Sigmoid colon (tissue), 7 donors: ENCODE results near the gene PTBP3. TPM values are rescaled to one million over a fixed set of nuclear protein-coding genes. Genes with fewer than 3 reads are reported as not detected.

ENCODE experiments used
- DNase-seq: peaks from one replicate; pipeline ENCODE4 v3.0.0-alpha.2; 2019
- H3K27ac ChIP-seq, 4 donors: fragments of 200-600 bp; sonication (generic); one replicate each; pipeline ENCODE4 v1.5.1; 2016 to 2019; ENCODE audit warnings: mild to moderate bottlenecking in 1 of 4
- H3K27me3 ChIP-seq, 3 donors: fragments of 200-600 bp; sonication (generic); one replicate each; pipeline ENCODE4 v1.5.1; 2019; ENCODE audit warnings: mild to moderate bottlenecking in 1 of 3
- H3K36me3 ChIP-seq, 4 donors: fragments of 200-600 bp; sonication (generic); one replicate each; pipeline ENCODE4 v1.5.1; 2016 to 2019
- H3K4me1 ChIP-seq, 4 donors: fragments of 200-600 bp; sonication (generic); one replicate each; pipeline ENCODE4 v1.5.1; 2017 to 2019
- H3K4me3 ChIP-seq, 4 donors: fragments of 200-600 bp; sonication (generic); one replicate each; pipeline ENCODE4 v1.5.1; 2017 to 2019; ENCODE audit warnings: mild to moderate bottlenecking in 2 of 4, moderate library complexity in 1 of 4
- H3K9me3 ChIP-seq, 4 donors: fragments of 200-600 bp in 3 of 4; sonication (generic) in 3 of 4; one replicate each; pipeline versions ENCODE4 v1.5.1 to v1.6.1; 2013 to 2019
- EP300 ChIP-seq, 4 donors: sonication (generic); formaldehyde crosslinking; IDR thresholded peaks; one replicate each; pipeline ENCODE4 v1.6.1; 2017; ENCODE audit warnings: antibody characterized with exemption in 4 of 4
- POLR2A ChIP-seq, 2 donors: fragments of 450-650 bp; IDR thresholded peaks; one replicate each; pipeline ENCODE4 v1.6.1; 2016; ENCODE audit warnings: antibody characterized with exemption in 2 of 2, mild to moderate bottlenecking in 2 of 2, moderate library complexity in 2 of 2
- POLR2AphosphoS5 ChIP-seq, 4 donors: sonication (generic); formaldehyde crosslinking; IDR thresholded peaks; one replicate each; pipeline ENCODE4 v1.6.1; 2017; ENCODE audit warnings: antibody characterized with exemption in 4 of 4
- WGBS, 2 donors: extraction: QIAGEN DNeasy Blood & Tissue Kit; methylation state at CpG; one replicate each; pipeline ENCODE4 v1.1.7; 2013; 5-methylcytosine and 5-hydroxymethylcytosine counted together
- intact Hi-C: fragments of 100-400 bp; cut with DNase I; formaldehyde crosslinking; loops from one replicate; pipeline ENCODE4 v1.15.1; 2023
- polyA plus RNA-seq, 3 donors: library from polyadenylated mRNA; stranded (reverse); fragments of 200-250 nt; gene quantifications; one replicate each; pipeline ENCODE4 v1.2.3, GENCODE V29; 2013
- total RNA-seq, 4 donors: library from RNA; depleted of rRNA; stranded (reverse); fragments of >200 nt; gene quantifications; one replicate each; pipeline ENCODE4 v1.1.0, GENCODE V29; 2016
- TF ChIP-seq, protein P1 (sequence below), 4 experiments: fragments of 450-650 bp in 3 of 4; fragments of 200-600 bp in 1 of 4; IDR thresholded peaks; one replicate each; pipeline ENCODE4 v1.5.1; 2016 to 2019; ENCODE audit warnings: antibody characterized with exemption in 4 of 4, mild to moderate bottlenecking in 3 of 4, moderate library complexity in 2 of 4
- donor health status: healthy with polysubstance abuse.
- donor health status: Bipolar disorder and iron deficiency.
- donor health status: healthy.

Gene PTBP3
- total and polyA plus RNA-seq, 7 donors, result 19.4 to 42.5 (median 24.0) TPM

DNA sequence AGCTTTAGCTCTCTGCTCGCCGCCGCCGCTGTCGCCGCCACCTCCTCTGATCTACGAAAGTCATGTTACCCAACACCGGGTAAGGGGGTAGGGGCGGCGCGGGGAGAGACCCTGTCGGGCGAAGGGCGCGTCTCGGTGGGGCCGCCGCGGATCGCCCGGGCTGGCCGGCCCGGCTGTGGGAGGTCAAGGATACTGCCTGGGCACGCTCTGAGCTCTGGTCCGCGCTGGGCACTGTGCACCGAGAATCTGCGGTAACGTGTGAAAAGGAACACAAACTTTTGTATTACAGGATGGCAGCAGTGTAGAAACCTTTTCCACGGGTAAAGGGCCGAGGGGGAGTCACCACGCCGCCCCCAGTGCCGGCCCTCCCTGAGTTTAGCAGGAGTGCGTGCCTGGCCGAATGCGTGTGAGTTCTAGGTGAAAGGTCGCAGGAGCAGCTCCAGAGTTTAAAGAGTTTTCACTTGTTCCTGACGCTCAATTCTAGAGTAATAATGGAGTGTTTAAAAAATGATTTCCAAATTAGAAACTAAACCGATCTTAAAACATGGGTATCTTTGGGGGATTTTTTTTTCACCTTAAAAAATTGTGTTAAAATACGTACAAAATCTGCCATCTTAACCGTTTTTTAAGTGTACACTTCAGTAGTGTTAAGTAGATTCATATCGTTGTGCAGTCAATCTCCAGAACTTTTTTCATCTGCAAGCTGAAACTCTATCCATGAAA lies 46.8 kb upstream of the PTBP3 start, which contains the start of gene HSDL2:
Gene HSDL2, plus strand, starts transcription at position 7 of the 723 bp plus-strand sequence. Its CDS starts 56 bp downstream, at position 63.
- Histone ChIP-seq H3K4me3 (peak within 1 kb of the TSS; percentile 73 to 92 (median 81)), H3K36me3 (no peaks in the 10 kb centered on the region), H3K27ac (peak within 1 kb of the TSS; percentile 91 to 98 (median 98)), H3K27me3 (no peaks in the 10 kb centered on the region), H3K4me1 (peaks cover 0 to 54% (median 41%) of the 10 kb centered on the region in 4 donors), H3K9me3 (no peaks in the 10 kb centered on the region)
- DNase-seq, result peak; percentile 82
- TF ChIP-seq POLR2AphosphoS5 (IDR thresholded peaks at IDR 0.05), result peak in 1 of 4 donors; percentile 88
- peak in 1 of 4 donors; percentile 38 for TF ChIP-seq EP300 (IDR thresholded peaks at IDR 0.05)
- TF ChIP-seq POLR2A (IDR thresholded peaks at IDR 0.05), result peak in 1 of 2 donors; percentile 9
- TF ChIP-seq, protein P1, sequence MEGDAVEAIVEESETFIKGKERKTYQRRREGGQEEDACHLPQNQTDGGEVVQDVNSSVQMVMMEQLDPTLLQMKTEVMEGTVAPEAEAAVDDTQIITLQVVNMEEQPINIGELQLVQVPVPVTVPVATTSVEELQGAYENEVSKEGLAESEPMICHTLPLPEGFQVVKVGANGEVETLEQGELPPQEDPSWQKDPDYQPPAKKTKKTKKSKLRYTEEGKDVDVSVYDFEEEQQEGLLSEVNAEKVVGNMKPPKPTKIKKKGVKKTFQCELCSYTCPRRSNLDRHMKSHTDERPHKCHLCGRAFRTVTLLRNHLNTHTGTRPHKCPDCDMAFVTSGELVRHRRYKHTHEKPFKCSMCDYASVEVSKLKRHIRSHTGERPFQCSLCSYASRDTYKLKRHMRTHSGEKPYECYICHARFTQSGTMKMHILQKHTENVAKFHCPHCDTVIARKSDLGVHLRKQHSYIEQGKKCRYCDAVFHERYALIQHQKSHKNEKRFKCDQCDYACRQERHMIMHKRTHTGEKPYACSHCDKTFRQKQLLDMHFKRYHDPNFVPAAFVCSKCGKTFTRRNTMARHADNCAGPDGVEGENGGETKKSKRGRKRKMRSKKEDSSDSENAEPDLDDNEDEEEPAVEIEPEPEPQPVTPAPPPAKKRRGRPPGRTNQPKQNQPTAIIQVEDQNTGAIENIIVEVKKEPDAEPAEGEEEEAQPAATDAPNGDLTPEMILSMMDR (IDR thresholded peaks at IDR 0.05), result no peak
- WGBS, 2 donors, result 1% methylated on average over 43 of the region's 43 CpGs
- intact Hi-C loops, result loop anchor here (5.0 kb wide), 3 partner anchors 107 to 898 kb away; partner anchors contain the start of genes ECPAS, INIP and KIAA1958

DNA sequence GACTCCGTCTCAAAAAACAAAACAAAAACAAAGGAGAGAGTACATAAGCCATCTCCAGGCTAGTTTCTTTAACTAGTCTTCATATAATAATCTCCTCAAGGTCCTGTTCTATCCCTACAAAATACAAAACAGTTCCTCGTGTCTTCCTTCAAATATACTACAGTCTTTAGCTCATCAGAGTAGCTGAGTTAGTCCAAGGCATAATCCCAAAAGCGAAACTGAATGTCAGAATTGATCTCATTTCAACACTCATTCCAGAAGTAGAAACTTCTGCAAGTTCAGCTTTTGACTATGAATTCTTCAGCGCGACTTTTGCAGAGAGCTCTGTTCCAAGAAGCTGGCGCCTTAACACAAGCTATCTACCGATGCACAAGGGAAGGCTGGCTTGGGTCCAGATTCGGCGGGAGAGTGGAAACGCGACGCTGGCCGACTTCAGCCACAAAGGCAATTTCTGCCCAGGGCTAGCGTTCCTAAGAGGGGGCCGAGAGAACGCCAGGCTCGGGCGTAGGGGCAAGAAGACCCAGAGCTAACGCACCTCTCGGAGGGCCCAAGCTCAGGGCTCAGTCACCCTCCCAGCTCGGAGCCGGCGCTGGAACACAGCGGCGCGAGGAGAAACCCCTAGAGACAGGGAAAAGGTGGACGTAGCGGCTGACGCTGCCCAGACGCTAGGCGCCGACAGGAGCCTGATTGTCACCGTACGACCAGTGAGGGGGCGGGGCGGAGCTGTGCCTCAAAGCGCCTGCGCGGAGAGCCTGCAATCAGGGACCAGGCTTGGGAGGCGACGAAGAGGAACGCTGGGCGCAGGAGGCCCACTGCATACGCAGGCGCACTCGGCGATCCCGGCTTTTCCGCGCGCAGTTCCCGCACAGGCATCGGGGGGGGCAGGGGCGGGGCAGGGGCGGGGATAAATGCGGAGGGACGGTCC lies 46.0 kb upstream of the PTBP3 start:
- Histone ChIP-seq H3K27me3 (no peaks in the 10 kb centered on the region), H3K4me3 (peak overlapping the region; percentile 73 to 92 (median 81)), H3K36me3 (no peaks in the 10 kb centered on the region), H3K9me3 (no peaks in the 10 kb centered on the region), H3K27ac (peak overlapping the region; percentile 91 to 98 (median 98)), H3K4me1 (peaks cover 0 to 49% (median 40%) of the 10 kb centered on the region in 4 donors)
- DNase-seq, result peak; percentile 100
- 0 to 1% methylated on average over 57 of the region's 57 CpGs for WGBS, 2 donors
- intact Hi-C loops, result loop anchor here (1.0 to 5.0 kb wide), 5 partner anchors 46 to 897 kb away; partner anchors contain the start of genes ECPAS, INIP, KIAA1958 and PTBP3
- TF ChIP-seq POLR2AphosphoS5 (IDR thresholded peaks at IDR 0.05) (peak; percentile 90 to 98 (median 96)), EP300 (IDR thresholded peaks at IDR 0.05) (no peak), POLR2A (IDR thresholded peaks at IDR 0.05) (peak; percentile 67 to 84)
- TF ChIP-seq, protein P1 (IDR thresholded peaks at IDR 0.05), result no peak

DNA sequence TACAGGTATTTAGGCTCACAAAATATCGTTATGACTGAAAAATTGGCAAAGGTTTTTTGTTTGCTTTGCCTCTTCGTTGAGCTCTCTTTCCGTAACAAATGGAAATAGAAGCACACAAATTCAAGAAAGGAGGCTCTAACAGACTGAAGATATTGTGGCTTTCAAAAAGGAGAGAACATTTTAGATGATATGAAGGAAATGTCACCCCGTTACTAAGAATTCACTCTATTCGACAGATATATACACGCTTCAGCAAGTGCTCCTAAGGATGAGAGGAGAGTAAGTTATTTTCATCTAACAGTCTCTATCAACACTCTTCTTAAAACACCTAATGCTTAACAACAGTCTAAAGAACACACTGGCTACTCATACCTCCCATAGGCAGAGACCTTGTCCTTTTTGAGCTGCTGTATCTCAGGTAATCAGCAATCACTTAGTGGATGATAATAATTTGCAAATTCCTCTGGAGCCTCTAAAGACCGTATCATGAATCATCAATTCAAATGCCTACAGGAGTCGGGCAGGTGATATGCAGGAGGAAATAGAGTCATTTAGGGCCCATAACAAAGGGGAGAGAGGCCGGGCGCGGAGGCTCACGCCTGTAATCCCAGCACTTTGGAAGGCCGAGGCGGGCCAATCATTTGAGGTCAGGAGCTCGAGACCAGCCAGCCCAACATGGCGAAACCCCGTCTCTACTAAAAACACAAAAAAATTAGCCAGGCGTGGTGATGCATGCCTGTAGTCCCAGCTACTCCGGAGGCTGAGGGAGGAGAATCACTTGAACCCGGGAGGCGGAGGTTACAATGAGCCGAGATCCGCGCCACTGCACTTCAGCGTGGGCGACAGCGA lies 45.1 kb upstream of the PTBP3 start:
- intact Hi-C loops, result loop anchor here (1.0 kb wide), 2 partner anchors 45 to 372 kb away; partner anchors contain the start of genes PTBP3 and SNX30
- Histone ChIP-seq H3K4me1 (peaks cover 0 to 43% (median 38%) of the 10 kb centered on the region in 4 donors), H3K4me3 (peak overlapping the region; percentile 73 to 92 (median 81)), H3K36me3 (no peaks in the 10 kb centered on the region), H3K27ac (peak overlapping the region; percentile 91 to 98 (median 98)), H3K27me3 (no peaks in the 10 kb centered on the region), H3K9me3 (no peaks in the 10 kb centered on the region)
- TF ChIP-seq POLR2AphosphoS5 (IDR thresholded peaks at IDR 0.05) (no peak), EP300 (IDR thresholded peaks at IDR 0.05) (no peak), POLR2A (IDR thresholded peaks at IDR 0.05) (no peak)
- TF ChIP-seq, protein P1 (IDR thresholded peaks at IDR 0.05), result no peak
- DNase-seq, result no peak
- 3 to 23% methylated on average over 27 of the region's 27 CpGs for WGBS, 2 donors
